CD4-positive, alpha-beta T cell treated with Interleukin-6 for 4 hours (primary cell): ENCODE results near the gene ASIC4.

Experiments
- DNase-seq: peaks from one replicate; pipeline ENCODE4 v3.0.0-alpha.2; 2020; ENCODE audit warnings: mixed read lengths

Gene ASIC4

GRCh38 chr2:219537657-219538488 lies 23.6 kb downstream of the ASIC4 start:
- no peak for DNase-seq

- no peak for DNase-seq
Measured at GRCh38 chr2:219538504-219538951, 24.2 kb downstream of the ASIC4 start.

DNA sequence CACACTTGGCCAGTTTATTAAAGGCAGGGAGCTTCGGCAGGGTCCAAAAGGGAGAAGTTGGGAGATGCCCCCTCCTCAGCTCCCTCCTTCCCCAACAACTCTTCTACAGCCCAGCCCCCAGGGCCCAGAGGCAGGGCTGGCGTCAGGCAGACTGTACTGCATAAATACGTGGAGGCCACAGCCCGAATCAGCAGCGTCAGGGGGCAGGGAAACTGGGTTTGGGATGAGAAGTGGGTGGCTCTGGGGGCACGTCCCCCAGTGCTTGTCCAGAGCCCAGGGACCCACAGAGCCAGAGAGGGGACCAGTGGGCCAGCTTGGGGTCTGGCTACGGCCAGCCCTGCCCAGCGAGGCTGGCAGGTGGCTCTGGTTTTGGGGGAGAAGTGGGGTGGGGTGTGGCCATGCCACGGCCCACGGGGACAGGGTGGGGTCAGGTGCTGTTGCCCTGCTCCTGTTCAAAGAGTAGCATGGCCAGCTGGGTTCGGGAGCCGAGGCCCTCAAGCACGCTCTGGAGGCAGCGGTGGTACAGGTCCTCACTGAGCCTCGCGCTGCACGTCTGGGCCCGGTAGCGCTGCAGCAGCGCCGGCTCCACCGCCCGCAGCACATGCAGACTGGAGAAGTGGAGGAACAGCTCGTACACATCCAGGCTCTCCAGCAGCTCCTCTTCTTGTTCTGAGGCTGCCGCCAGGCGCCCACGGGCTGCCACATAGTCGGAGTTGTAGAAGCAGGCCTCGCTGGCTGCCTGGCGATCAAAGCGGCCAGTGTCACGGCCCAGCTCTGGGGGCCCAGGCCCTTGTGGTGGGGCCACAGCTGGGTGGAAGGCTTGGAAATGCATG lies 24.9 kb downstream of the ASIC4 start:
- DNase-seq: no peak

DNA sequence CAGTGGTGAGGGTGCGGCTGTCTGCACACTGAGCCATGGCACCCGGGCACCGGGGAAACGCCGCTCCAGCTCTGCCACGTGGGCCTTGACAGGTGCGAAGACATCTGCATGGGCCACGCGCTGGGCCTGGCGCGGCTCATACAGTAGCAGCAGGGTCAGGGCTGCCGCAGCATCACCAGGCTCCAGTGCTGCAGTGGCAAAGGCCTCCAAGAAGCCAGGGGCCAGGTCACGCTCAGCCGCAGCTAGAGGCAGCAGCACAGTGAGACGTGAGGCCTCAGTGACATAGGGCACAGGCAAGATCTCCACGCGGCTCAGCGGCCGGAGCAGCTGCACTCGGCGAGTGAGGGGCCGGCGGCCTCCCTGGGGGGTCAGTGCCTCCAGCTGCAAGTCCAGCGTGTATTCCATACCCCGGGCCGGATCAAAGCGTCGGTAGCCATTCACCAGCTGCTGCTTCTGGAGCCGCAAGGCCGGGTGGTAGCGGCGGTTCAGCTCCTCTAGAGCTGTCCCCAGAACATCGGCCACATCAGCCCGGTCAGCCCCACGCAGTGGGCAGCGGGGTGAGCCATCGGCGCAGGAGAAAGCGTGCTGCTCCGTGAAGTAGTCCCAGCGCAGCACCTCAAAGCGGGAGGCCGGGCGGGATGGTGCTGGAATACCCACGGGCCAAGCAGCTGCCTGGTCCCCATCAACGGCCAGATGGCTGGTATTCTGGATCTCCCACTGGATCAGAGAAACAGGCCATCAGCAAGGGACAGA lies 25.8 kb downstream of the ASIC4 start:
- DNase-seq: no peak

- no peak for DNase-seq
Measured at GRCh38 chr2:219540784-219541504, 26.7 kb downstream of the ASIC4 start.

- DNase-seq: peak; percentile 90
Measured at GRCh38 chr2:219541611-219542180, 27.4 kb downstream of the ASIC4 start.

DNA sequence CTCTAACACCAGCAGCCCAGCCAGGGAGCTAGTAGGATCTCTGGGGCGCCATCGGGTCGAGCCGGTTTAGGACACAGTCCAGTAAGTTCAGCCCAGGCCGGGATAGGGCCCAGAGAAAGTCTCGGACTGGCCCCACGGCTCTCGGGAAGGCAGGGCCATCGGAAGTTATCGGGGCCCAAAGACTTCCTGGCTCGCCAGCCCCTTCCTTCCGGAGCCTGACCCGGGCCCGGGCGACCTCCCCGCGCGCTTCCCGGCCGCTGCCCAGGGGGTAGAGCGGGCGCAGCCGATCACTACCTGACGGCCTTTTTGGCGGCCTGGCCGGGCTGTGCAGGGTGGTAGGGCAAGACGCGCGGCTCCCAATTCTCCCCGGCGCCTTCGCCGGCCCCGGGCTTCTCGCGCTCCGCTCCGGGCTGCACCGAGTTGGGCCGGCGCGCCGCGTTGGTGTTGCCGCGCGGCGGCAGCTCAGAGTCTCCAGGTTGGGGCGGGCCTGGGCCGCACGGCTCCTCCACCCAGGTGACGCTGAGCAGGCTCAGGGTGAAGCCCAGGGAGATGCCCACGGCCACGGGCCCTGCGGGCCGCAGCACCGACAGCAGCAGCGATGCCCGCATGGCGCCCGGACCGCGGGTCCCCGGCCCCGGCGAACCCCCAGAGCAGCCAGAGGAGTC lies 28.8 kb downstream of the ASIC4 start:
- no peak for DNase-seq

GRCh38 chr2:219543596-219544358 lies 29.5 kb downstream of the ASIC4 start, which contains the start of the genes CHPF and TMEM198:
CHPF (minus strand) TSS chr2:219543809; CDS start chr2:219543538, 271 bp downstream.
TMEM198 (plus strand) TSS chr2:219544028; CDS start chr2:219544728, 700 bp downstream.
- peak; percentile 97 for DNase-seq

DNA sequence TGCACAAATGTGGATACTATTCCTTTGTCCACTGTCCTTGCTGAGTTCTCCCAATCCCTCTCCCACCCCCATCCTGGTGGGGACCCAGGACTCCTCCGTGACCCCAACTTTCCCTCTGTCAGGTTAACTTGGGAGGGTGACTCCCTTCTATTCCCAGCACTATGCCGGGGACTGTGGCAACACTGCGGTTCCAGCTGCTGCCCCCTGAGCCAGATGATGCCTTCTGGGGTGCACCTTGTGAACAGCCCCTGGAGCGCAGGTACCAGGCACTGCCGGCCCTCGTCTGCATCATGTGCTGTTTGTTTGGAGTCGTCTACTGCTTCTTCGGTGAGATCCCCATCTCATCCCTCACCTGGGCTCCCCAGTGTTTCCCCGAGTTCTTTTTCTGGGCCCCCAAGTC lies 30.3 kb downstream of the ASIC4 start:
- DNase-seq: no peak

DNA sequence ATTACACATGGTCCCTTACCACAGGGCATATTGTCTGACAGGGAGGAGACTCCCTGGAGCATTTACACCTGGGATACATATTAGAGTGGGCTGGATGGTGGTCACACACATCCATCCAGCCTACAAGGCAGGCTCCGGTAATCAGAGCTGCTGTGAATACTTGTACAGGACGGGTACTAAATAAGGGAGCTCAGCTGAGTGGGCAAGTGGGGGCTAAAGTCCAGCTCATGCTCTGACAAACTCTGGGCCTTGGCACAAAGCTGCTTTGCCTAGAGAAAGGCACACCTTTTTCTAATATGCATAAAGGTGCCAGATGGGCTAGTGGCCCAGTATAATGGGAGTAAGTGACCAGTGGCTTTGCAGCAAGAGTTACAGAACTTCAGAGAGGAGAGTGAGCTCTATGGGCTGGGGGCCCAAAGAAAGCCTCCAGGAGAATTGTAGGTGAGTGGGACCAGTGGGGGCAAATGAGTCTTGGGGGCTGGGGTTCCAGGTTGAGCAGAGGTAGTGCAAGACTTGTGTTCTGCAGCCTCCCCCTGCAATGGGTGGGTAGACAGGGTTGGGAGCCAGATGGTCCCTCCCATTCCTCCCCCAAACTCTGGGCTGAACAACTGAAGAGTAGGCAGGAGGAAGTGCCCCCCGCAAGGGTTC lies 31.1 kb downstream of the ASIC4 start:
- DNase-seq: no peak

GRCh38 chr2:219545943-219546352 lies 31.7 kb downstream of the ASIC4 start:
- DNase-seq: no peak

GRCh38 chr2:219547621-219548020 lies 33.3 kb downstream of the ASIC4 start:
- DNase-seq: no peak

DNA sequence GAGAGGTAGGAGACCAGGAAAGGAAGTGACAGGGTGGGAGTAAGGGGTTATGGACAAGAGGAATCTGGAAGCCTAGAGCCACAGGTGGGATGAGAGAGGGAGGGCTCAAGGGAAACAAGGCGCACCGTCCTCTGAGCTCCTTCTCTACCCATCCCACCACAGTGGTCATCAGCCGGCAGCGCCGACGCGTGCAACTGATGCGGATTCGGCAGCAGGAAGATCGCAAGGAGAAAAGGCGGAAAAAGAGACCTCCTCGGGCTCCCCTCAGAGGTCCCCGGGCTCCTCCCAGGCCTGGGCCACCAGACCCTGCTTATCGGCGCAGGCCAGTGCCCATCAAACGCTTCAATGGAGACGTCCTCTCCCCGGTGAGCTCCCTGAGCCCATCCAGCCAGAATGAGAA lies 34.7 kb downstream of the ASIC4 start:
- DNase-seq: no peak

DNA sequence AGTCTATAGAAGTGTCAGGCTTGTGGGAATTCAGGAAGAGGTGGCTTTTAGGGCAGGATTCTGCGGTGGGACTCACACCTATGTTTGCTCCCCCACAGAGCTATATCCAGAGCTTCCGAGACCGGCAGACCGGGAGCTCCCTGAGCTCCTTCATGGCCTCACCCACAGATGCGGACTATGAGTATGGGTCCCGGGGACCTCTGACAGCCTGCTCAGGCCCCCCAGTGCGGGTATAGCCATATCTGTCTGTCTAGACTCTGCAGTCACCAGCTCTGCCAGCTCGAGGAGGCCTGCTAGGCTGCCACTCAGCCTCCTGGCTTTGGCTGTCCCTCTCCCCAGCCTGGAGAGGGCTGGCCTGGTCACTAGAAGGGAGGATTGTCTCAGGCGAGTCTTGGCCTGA lies 35.3 kb downstream of the ASIC4 start:
- no peak for DNase-seq

DNA sequence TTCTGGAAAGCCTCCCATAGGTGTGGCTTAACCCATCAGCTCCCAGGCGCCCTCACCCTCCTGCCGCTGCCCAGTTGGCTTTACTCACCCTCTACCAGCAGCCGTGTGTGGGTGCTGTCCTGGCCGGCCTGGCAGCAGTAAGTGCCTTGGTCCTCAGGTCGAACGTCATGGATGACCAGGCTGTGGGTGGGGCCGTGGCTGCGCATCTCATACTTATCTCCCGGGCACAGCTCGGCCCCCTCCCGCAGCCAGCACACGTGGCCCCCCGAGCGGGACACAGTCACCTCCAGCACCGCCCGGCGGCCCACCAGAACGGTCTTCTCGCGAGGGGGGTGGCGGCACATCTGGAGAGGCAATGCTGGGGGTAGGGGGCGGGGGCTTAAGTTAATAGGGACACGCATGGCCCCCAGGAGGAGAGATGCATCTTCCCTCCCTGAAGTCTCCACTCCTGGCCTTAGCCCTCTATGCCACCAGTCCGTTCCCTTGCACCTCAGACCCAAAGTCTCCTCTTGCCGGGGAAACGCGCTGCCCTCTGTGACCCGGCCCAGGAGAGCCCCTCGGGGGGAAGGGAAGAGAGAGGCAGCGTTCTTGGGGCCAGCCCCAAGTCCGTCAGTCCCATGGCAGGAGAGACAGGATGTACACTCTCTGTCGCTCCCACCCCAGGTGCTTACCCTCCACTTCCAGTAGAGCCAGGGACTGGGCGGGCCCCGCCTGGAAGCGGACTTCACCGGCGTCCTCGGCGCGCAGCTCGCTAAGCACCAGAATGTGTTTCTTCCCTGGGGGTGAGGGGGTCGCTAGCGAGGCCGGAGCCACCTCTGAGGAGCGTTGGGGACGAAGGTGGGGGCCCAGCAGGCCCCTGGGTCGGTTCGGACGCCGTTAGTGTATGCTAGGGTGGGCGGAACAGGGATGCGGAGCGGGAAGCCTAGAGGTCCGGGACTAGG lies 37.4 kb downstream of the ASIC4 start:
- DNase-seq: peak; percentile 25

DNA sequence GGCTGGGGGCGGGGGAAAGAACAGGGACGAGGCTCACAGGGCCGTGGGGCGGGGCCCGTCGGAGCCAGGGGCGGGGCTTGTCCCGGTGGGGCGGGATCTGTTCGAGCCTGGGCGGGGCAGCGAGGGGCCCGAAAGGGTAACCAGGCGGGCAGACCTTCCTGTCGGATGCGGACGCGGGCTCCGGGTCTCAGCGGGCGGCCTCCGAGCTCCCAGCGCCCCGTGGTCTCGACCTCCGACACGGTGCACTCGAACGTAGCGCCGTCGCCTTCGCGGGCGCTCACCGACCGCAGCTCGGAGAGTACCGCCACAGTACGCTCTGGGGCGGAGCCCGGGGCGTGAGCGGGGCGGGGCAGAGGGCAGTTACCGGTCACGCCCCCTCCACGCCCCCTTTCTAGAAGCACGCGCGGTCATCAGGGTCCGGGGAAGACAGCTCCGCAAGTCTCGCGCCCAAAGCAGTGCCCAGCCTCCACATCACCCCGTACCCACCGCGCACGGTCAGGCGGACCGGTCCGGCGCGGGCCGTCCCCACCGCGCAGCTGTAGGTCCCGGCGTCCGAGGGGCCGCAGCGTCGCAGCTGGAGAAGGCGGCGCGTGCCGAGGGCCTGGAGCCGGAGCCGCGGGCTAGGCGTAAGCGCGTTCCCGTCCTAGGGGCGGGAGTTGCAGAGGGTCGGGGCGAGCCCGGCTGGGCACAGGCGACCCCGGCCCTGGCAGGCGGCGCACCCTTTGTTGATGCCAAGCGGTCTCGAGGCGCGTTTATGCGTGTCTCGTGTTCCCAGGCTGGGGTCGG lies 38.3 kb downstream of the ASIC4 start:
- peak; percentile 81 for DNase-seq

DNA sequence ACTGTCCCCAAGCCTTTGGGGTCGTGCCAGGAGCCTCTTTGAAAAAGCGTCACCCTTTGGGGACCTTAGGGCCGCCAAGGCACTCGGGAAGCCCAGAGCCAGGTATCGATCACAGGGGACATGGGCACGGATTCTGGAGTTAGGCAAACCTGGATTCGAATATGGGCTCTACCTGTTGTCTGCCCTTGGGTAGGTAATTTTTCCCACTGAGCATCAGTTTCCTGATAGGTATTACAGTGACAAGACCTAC lies 38.8 kb downstream of the ASIC4 start:
- no peak for DNase-seq

GRCh38 chr2:219553463-219553963 lies 39.2 kb downstream of the ASIC4 start:
- DNase-seq: no peak
